ENCODE measurements around the gene TIMM13.
"Not testable (repeated sequence)": the region's sequence is repeated elsewhere in the genome, so short reads cannot be mapped to it uniquely, and the experiment has no call there.

TIMM13 gene

GRCh38 chr19:2429917-2430535, 2.6 kb upstream of the TIMM13 start:
- no peak for FAIRE-seq

- FAIRE-seq = no peak
Measured at GRCh38 chr19:2428756-2429711, 1.6 kb upstream of the TIMM13 start.

DNA sequence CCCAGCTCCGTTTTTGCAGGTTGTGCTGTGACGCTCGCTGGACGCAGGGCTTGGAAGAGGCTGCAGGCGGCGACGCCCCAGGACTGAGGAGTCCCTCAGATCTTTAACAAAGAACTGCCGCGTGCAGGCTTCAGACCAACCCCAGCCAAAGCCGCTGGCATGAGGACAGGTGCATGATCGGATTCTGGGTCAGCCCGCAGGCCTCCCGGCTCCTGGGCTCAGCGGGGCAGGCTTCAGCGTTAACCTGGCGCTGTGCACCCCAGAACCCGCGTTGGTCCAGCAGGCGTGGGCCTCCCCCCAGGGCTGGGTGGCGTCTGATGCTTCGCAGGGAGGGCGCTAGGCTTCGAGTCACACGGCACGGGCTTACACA, 920 bp upstream of the TIMM13 start:
- no peak for FAIRE-seq

- FAIRE-seq = no peak
Measured at GRCh38 chr19:2426611-2427428, 566 bp downstream of the TIMM13 start.

- FAIRE-seq = no peak
Measured at GRCh38 chr19:2425622-2426581, 1.5 kb downstream of the TIMM13 start.

DNA sequence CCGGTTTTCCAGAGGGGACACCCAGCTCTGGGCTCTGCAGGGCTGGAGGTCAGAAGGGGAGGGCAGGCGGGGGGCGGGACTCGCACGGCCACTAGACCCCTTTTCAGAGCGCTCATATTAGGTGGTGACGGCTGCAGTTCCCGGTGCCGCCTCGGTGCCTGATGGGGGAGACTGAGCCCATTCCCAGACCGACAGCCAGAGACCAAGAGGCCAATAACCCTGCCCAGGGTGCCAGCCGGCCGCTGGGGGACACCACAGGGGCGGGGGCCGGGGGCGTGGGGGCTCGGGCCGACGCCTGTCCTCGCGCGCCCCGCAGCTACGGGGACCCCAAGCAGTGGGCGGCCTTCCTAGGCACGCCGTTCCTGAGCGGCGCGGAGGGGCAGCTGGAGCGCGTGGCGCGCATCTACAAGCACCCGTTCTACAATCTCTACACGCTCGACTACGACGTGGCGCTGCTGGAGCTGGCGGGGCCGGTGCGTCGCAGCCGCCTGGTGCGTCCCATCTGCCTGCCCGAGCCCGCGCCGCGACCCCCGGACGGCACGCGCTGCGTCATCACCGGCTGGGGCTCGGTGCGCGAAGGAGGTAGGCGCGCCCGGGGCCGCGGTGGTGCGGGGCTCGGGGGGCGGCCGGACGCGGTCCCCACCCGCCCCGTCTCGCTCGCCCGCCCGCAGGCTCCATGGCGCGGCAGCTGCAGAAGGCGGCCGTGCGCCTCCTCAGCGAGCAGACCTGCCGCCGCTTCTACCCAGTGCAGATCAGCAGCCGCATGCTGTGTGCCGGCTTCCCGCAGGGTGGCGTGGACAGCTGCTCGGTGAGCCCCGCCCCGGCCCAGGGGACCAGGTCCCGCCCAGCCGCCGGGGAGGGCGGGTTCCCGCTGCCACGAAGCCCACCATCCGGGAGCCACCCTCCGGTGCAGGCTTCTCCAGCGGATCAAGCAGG, 2.4 kb downstream of the TIMM13 start:
- FAIRE-seq = no peak

DNA sequence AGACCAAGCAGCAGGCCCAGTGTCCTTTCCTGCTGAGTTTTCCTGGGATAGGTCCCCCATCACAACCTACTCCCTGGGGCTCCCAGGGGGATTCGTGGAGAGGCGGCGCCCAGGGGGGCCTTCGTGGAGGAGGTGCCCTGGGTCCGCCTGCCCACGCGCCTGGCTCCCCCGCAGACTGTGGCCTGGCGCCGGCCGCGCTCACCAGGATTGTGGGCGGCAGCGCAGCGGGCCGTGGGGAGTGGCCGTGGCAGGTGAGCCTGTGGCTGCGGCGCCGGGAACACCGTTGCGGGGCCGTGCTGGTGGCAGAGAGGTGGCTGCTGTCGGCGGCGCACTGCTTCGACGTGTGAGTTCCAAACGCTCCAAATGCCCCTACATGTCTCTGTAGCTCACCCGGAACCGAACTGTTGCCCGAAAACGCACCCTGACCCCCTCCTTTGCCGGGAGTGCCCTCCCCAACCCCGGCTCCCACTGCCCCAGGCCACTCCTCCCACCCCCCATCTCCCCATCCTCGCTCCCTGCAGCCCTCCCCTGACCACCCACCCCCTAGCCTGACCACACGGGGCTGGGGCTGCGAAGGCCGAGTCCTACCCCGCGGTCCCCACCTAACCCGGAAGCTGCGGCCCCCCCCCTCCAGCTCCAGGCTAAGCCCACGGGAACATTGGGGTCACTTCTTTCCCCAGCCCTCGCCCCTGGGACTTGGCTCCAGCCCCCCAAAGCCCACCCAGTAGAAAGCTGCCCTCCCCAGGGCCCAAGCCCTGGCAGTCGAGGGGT, 3.3 kb downstream of the TIMM13 start:
- no peak for FAIRE-seq

DNA sequence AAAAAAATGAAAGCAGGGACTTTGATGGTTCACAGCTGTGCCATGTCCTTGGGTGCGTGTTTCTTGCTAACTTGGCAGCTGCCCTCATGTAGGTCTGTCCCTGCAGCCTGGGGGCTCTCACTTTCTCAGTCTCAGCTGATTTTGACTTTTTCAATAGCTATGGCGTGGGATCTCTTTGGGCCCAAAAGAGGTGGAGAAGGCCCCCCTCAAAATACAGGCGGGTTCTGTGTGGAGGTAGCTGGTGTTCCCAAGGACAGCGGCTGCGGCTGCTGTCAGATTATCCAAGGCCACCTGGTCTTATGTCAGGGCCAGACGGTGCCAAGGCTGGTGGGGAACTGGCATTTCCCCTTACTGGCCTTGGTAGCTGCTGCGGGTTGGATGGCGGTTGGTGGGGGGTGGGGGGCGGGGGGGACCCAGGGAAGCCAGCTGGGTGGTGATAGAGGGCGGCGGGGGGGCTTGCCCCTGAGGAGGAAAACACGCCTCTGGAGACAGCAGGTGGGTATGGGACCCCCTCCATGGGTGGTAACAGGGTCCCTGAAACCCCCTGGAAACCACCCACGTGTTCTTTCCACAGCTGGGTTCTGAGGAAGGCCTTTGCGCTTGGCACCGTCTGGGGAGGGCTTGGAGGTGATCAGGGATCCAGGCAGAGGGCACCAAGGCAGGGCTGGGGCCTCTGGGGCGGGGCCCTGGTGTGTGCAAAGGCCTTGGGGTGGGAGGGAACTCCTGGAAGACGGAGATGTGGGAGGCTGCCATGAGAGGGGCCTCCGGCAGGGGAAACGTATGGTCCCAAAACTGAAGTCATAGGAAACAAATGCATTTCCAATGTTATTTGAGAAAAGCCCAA, 4.1 kb downstream of the TIMM13 start:
- no peak for FAIRE-seq

GRCh38 chr19:2421581-2422306, 5.6 kb downstream of the TIMM13 start:
- no peak for FAIRE-seq

DNA sequence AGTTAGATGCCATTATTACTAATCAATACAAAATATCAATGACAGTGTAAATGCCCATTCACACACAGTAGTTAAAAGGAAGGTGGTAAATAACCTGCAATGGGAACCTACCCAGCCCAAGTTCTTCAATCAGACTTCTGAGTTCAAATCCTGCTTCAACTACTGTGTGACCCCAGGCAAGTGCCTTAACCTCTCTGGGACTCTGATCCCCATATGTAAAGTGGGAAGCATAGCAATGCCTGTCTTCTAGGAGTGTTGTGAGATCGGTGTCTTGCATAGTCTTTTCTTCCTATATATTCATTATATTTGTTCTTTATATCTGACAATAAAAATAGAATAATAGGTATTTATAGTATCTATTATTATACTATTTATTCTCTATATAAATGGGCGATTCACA, 6.9 kb downstream of the TIMM13 start:
- no peak for FAIRE-seq

- FAIRE-seq = no peak
Measured at GRCh38 chr19:2419754-2420153, 7.6 kb downstream of the TIMM13 start.

- FAIRE-seq = no peak
Measured at GRCh38 chr19:2417881-2418406, 9.4 kb downstream of the TIMM13 start.

DNA sequence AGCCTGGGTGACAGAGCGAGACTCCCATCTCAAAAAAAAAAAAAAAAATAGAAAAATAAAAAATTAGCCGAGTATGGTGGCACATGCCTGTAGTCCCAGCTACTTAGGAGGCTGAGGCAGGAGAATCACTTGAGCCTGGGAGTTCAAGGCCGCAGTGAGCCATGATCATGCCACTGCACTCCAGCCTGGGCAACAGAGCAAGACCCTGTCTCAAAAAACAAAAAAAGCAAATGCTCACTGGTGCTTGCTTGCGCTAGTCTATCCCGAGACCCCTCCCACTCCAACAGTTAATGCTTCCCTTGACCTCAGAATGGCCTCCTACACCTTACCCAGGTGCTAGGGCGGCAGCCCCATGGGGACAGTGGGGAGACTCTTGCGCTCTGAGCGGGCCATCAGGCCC, 9.9 kb downstream of the TIMM13 start:
- FAIRE-seq = not testable (repeated sequence)

DNA sequence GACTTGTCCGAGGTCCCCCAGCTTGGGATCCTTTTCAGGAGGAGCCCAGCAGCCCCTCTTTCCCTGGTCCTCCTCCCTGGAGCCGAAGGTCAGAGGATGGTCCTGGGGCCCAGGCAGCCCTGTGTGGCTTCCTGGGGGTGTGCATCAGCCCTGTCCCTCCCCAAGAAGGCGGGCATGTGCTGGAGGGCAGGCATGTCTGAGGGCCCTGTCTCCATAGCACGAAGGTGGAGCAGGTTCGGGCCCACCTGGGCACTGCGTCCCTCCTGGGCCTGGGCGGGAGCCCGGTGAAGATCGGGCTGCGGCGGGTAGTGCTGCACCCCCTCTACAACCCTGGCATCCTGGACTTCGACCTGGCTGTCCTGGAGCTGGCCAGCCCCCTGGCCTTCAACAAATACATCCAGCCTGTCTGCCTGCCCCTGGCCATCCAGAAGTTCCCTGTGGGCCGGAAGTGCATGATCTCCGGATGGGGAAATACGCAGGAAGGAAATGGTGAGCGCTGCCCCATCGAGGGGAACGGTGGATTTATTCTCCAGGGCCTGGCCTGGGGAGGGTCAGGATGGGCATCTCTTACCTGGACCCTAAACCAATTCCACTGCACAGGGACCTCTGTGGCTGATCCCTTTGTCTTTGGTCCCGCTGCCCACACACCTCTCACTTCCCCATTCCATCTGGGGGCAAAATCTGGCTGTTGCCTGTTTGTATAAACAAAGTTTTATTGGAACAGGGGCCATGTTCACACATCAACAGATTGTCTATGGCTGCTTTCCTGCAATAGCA, 10.9 kb downstream of the TIMM13 start:
- no peak for FAIRE-seq

DNA sequence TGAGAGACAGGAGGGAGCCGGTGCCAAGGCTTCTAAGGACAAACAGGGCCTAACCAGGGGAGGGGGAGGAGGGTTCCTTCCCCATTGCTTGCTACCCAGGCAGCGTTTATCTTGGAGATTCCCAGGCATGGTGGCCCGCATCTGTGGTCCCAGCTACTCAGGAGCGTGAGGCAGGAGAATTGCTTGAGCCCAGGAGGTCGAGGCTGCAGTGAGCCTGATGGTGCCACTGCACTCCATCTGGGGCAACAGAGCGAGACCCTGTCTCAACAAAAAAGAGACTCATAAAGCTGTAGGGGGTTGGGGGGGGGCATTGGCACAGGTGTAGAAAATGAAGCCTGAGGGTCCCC, 11.4 kb downstream of the TIMM13 start:
- no peak for FAIRE-seq

GRCh38 chr19:2415281-2415972, 12.0 kb downstream of the TIMM13 start:
- no peak for FAIRE-seq

DNA sequence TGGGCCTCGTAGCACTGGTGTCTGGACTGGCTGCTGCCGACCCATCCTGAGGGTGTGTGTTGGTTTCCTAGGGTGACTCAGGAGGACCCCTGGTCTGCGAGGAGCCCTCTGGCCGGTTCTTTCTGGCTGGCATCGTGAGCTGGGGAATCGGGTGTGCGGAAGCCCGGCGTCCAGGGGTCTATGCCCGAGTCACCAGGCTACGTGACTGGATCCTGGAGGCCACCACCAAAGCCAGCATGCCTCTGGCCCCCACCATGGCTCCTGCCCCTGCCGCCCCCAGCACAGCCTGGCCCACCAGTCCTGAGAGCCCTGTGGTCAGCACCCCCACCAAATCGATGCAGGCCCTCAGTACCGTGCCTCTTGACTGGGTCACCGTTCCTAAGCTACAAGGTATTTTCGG, 13.8 kb downstream of the TIMM13 start:
- FAIRE-seq = no peak
